ENCODE measurements around the gene ADARB1. TPM values are rescaled to one million over a fixed set of nuclear protein-coding genes. Genes with fewer than 3 reads are reported as not detected.
A peak's percentile ranks its signal among the peaks of the same experiment; 100 is the strongest.

Gene ADARB1
- total RNA-seq, 4 donors from 2014 or later: 6.8 to 32.2 (median 17.3) TPM

- H3K4me1 ChIP-seq: peaks cover 0 to 11% (median 3%) of the 10 kb centered on the region in 4 donors
- H3K36me3 ChIP-seq: no peaks in the 10 kb centered on the region
- 80 to 100% methylated on average over 1 to 7 of the region's 7 CpGs for WGBS, 2 donors (ENCODE audit: low coverage in 1 of 2)
- TF ChIP-seq POLR2AphosphoS5 (IDR thresholded peaks at IDR 0.05) (no peak), CTCF (IDR thresholded peaks at IDR 0.05) (no peak)
- in situ Hi-C loops (cut with MboI; ENCODE audit: low pct_ligation_motif_present in 1 of 4, low pct_unique_long_range_greater_than_20kb in 1 of 4, low sequenced_read_pairs in 3 of 4): loop anchor here in 1 of 4 donors (25.0 kb wide), 1 partner anchor 294 kb away; no protein-coding TSS in a partner anchor
- DNase-seq: no peak
- intact Hi-C loops (cut with DNase I; ENCODE audit: low total_unique reads): no loop called here
- H3K4me3 ChIP-seq: no peak overlapping the region
- no peaks in the 10 kb centered on the region for H3K27me3 ChIP-seq
- H3K27ac ChIP-seq: peak overlapping the region in 1 of 4 donors; percentile 25
- no peaks in the 10 kb centered on the region for H3K9me3 ChIP-seq
These were observed 94.1 kb downstream of the ADARB1 start for GRCh38 chr21:45168522-45168921.

GRCh38 chr21:45169001-45169400, 94.6 kb downstream of the ADARB1 start:
- in situ Hi-C loops (cut with MboI; ENCODE audit: low pct_ligation_motif_present in 1 of 4, low pct_unique_long_range_greater_than_20kb in 1 of 4, low sequenced_read_pairs in 3 of 4): loop anchor here in 1 of 4 donors (25.0 kb wide), 1 partner anchor 293 kb away; no protein-coding TSS in a partner anchor
- H3K4me3 ChIP-seq: no peak overlapping the region
- no peak overlapping the region for H3K27ac ChIP-seq
- no peak for TF ChIP-seq POLR2AphosphoS5 (IDR thresholded peaks at IDR 0.05)
- no peak for TF ChIP-seq POLR2A (IDR thresholded peaks at IDR 0.05)
- no peak for TF ChIP-seq CTCF (IDR thresholded peaks at IDR 0.05)
- no peak for TF ChIP-seq EP300 (IDR thresholded peaks at IDR 0.05; ENCODE audit: low read depth)
- H3K9me3 ChIP-seq: no peaks in the 10 kb centered on the region
- 60 to 74% methylated on average over 1 to 7 of the region's 7 CpGs for WGBS, 2 donors (ENCODE audit: low coverage in 1 of 2)
- no peaks in the 10 kb centered on the region for H3K27me3 ChIP-seq
- DNase-seq: no peak
- no peaks in the 10 kb centered on the region for H3K36me3 ChIP-seq
- intact Hi-C loops (cut with DNase I; ENCODE audit: low total_unique reads): no loop called here
- H3K4me1 ChIP-seq: peaks cover 0 to 11% (median 3%) of the 10 kb centered on the region in 4 donors

- in situ Hi-C loops (cut with MboI; ENCODE audit: low pct_ligation_motif_present in 1 of 4, low pct_unique_long_range_greater_than_20kb in 1 of 4, low sequenced_read_pairs in 3 of 4) (loop anchor here in 1 of 4 donors (25.0 kb wide), 1 partner anchor 293 kb away; no protein-coding TSS in a partner anchor), intact Hi-C loops (cut with DNase I; ENCODE audit: low total_unique reads) (no loop called here)
- no peak for TF ChIP-seq EP300 (IDR thresholded peaks at IDR 0.05; ENCODE audit: low read depth)
- no peak for TF ChIP-seq POLR2AphosphoS5 (IDR thresholded peaks at IDR 0.05)
- TF ChIP-seq CTCF (IDR thresholded peaks at IDR 0.05): no peak
- no peak for TF ChIP-seq POLR2A (IDR thresholded peaks at IDR 0.05)
- WGBS, 2 donors (ENCODE audit: low coverage in 1 of 2): 71 to 82% methylated on average over 6 of the region's 6 CpGs
- DNase-seq: no peak
- Histone ChIP-seq H3K36me3 (no peaks in the 10 kb centered on the region), H3K4me3 (no peak overlapping the region), H3K27ac (no peak overlapping the region), H3K27me3 (no peaks in the 10 kb centered on the region), H3K9me3 (no peaks in the 10 kb centered on the region), H3K4me1 (peaks cover 0 to 11% (median 3%) of the 10 kb centered on the region in 4 donors)
These were observed 95.3 kb downstream of the ADARB1 start for GRCh38 chr21:45169682-45170081.

- in situ Hi-C loops (cut with MboI; ENCODE audit: low pct_ligation_motif_present in 1 of 4, low pct_unique_long_range_greater_than_20kb in 1 of 4, low sequenced_read_pairs in 3 of 4) (loop anchor here in 1 of 4 donors (25.0 kb wide), 1 partner anchor 291 kb away; no protein-coding TSS in a partner anchor), intact Hi-C loops (cut with DNase I; ENCODE audit: low total_unique reads) (no loop called here)
- no peak for TF ChIP-seq CTCF (IDR thresholded peaks at IDR 0.05)
- TF ChIP-seq POLR2A (IDR thresholded peaks at IDR 0.05): no peak
- no peak for TF ChIP-seq POLR2AphosphoS5 (IDR thresholded peaks at IDR 0.05)
- no peak for TF ChIP-seq EP300 (IDR thresholded peaks at IDR 0.05; ENCODE audit: low read depth)
- no peak overlapping the region for H3K4me3 ChIP-seq
- H3K9me3 ChIP-seq: no peaks in the 10 kb centered on the region
- peaks cover 0 to 11% (median 3%) of the 10 kb centered on the region in 4 donors for H3K4me1 ChIP-seq
- DNase-seq: no peak
- H3K27me3 ChIP-seq: no peaks in the 10 kb centered on the region
- no peak overlapping the region for H3K27ac ChIP-seq
- 92 to 95% methylated on average over 2 to 8 of the region's 8 CpGs for WGBS, 2 donors (ENCODE audit: low coverage in 1 of 2)
- H3K36me3 ChIP-seq: no peaks in the 10 kb centered on the region
These were observed 96.6 kb downstream of the ADARB1 start for GRCh38 chr21:45170987-45171386.

Data from transverse colon (tissue), 4 donors.